HCT116 (cell line): Measurements from ENCODE around the gene FTCD. TPM values are rescaled to one million over a fixed set of nuclear protein-coding genes. Genes with fewer than 3 reads are reported as not detected.

Experiments used
- ATAC-seq: fragments of 200-7000 bp; cut with Tn5 transposase; 2 replicates; pipeline ENCODE4 v1.9.1; 2020; ENCODE audit warnings: mild to moderate bottlenecking, moderate library complexity
- BruUV-seq: library from RNA; stranded (reverse); fragments of 400-500 nt; replicated peaks from 2 replicates; lab custom pipeline; 2021; lab: Mats Ljungman, UMichigan
- CTCF ChIA-PET: fragments of 300-600 bp; sonication (Branson Sonifier 250); formaldehyde crosslinking; loops from one replicate; lab custom pipeline; 2021; ENCODE audit warnings: antibody characterized with exemption; lab: Charles Lee
- POLR2A ChIA-PET: fragments of 300-600, 350-600 bp; sonication (Branson Sonifier 250); formaldehyde crosslinking; loops from one replicate; lab custom pipeline; 2021; ENCODE audit warnings: antibody characterized with exemption; lab: Charles Lee
- RAD21 ChIA-PET, 2 experiments: fragments of 300-600 bp; sonication (Branson Sonifier 250); formaldehyde crosslinking; loops; one replicate each; lab custom pipeline; 2023; ENCODE audit warnings: low total read pairs in 2 of 2; ENCODE audit not compliant: uncharacterized antibody in 2 of 2, unreplicated experiment in 2 of 2, low non-redundant PET in 1 of 2; lab: Charles Lee
- DNase-seq: peaks from one replicate; pipeline ENCODE4 v3.0.0-alpha.2; 2010; ENCODE audit warnings: low read depth, low spot score
- H2AFZ ChIP-seq: fragments of 200-600 bp; shearing (Covaris generic), sonication (generic); 2 replicates; pipeline ENCODE4 v1.6.1; 2017; ENCODE audit warnings: low read depth, mixed run types, mixed read lengths, antibody characterized with exemption, low read length; ENCODE audit not compliant: poor library complexity, severe bottlenecking
- H3K27ac ChIP-seq: 2 replicates; pipeline ENCODE4 v1.5.1; 2012; ENCODE audit warnings: low read depth, low read length
- H3K27me3 ChIP-seq: fragments of 200-600 bp; sonication (generic); 2 replicates; pipeline ENCODE4 v1.6.1; 2016; ENCODE audit warnings: mixed run types, low read length, mixed read lengths; ENCODE audit not compliant: insufficient read depth
- H3K36me3 ChIP-seq, 2 experiments: fragments of 200-500 bp in 1 of 2; fragments of 200-600 bp in 1 of 2; sonication (Bioruptor generic) in 1 of 2; sonication (generic) in 1 of 2; 2 replicates each; pipeline versions ENCODE4 v1.5.1 to v1.6.1; 2014 to 2016; ENCODE audit warnings: low read length in 2 of 2, inconsistent platforms in 1 of 2, mixed read lengths in 1 of 2, mixed run types in 1 of 2; ENCODE audit not compliant: insufficient read depth in 2 of 2, control insufficient read depth in 1 of 2
- H3K4me1 ChIP-seq, 2 experiments: fragments of 200-600 bp in 1 of 2; sonication (generic) in 1 of 2; 2 replicates each; pipeline versions ENCODE4 v1.5.1 to v1.6.1; 2012 to 2017; ENCODE audit warnings: low read length in 2 of 2, inconsistent platforms in 1 of 2, mild to moderate bottlenecking in 1 of 2, mixed read lengths in 1 of 2, mixed run types in 1 of 2, moderate library complexity in 1 of 2; ENCODE audit not compliant: insufficient read depth in 2 of 2, control insufficient read depth in 1 of 2
- H3K4me2 ChIP-seq: fragments of 200-600 bp; sonication (generic); 2 replicates; pipeline ENCODE4 v1.6.1; 2017; ENCODE audit warnings: mixed run types, low read length, mixed read lengths
- H3K4me3 ChIP-seq, 2 experiments: fragments of 200-600 bp in 1 of 2; sonication (generic) in 1 of 2; replicated peaks in 1 of 2; 2 replicates each; pipeline ENCODE4 v1.5.1; 2011 to 2016; ENCODE audit warnings: low read length in 2 of 2, control low read depth in 1 of 2, low read depth in 1 of 2, mild to moderate bottlenecking in 1 of 2, mixed read lengths in 1 of 2, mixed run types in 1 of 2
- H3K79me2 ChIP-seq: fragments of 200-600 bp; sonication (generic); 2 replicates; pipeline ENCODE4 v1.6.1; 2017; ENCODE audit warnings: mild to moderate bottlenecking, mixed run types, low read length, moderate library complexity, mixed read lengths; ENCODE audit not compliant: insufficient read depth
- H3K9ac ChIP-seq: fragments of 200-600 bp; sonication (generic); 2 replicates; pipeline ENCODE4 v1.6.1; 2016; ENCODE audit warnings: low read length, mixed read lengths
- H3K9me2 ChIP-seq: fragments of 200-600 bp; sonication (generic), shearing (Covaris generic); 2 replicates; pipeline ENCODE4 v1.6.1; 2017; ENCODE audit warnings: mixed run types, mild to moderate bottlenecking, moderate library complexity; ENCODE audit not compliant: insufficient read depth
- H3K9me3 ChIP-seq, 2 experiments: fragments of 200-500 bp in 1 of 2; fragments of 200-600 bp in 1 of 2; sonication (Bioruptor generic) in 1 of 2; sonication (generic) in 1 of 2; 2 replicates each; pipeline ENCODE4 v1.6.1; 2014 to 2017; ENCODE audit warnings: low read length in 2 of 2, mixed read lengths in 2 of 2, inconsistent platforms in 1 of 2, low read depth in 1 of 2, mild to moderate bottlenecking in 1 of 2, mixed run types in 1 of 2, moderate library complexity in 1 of 2; ENCODE audit not compliant: control insufficient read depth in 1 of 2, insufficient read depth in 1 of 2
- H4K20me1 ChIP-seq: fragments of 200-600 bp; sonication (generic), shearing (Covaris generic); 2 replicates; pipeline ENCODE4 v1.6.1; 2017; ENCODE audit warnings: mixed run types, mild to moderate bottlenecking, moderate library complexity; ENCODE audit not compliant: insufficient read depth
- ATF3 ChIP-seq: IDR thresholded peaks from 2 replicates; pipeline ENCODE4 v1.6.1; 2012
- CBX3 ChIP-seq: IDR thresholded peaks from 2 replicates; pipeline ENCODE4 v1.6.1; 2012; ENCODE audit warnings: low read depth
- CEBPB ChIP-seq: IDR thresholded peaks from 2 replicates; pipeline ENCODE4 v1.6.1; 2012; ENCODE audit warnings: low read depth
- CTCF ChIP-seq, 3 experiments: fragments of 200-600 bp in 1 of 3; sonication (generic) in 1 of 3; IDR thresholded peaks in 2 of 3; conservative IDR thresholded peaks in 1 of 3; 2 replicates each; pipeline ENCODE4 v1.5.1; 2012 to 2017; ENCODE audit warnings: low read depth in 2 of 3, low read length in 2 of 3, antibody characterized with exemption in 1 of 3, borderline replicate concordance in 1 of 3, control low read depth in 1 of 3, mild to moderate bottlenecking in 1 of 3, mixed read lengths in 1 of 3, mixed run types in 1 of 3, moderate library complexity in 1 of 3; ENCODE audit not compliant: insufficient read depth in 1 of 3
- EGR1 ChIP-seq: IDR thresholded peaks from 2 replicates; pipeline ENCODE4 v1.6.1; 2012; ENCODE audit warnings: low read depth
- EZH2 ChIP-seq: fragments of 200-600 bp; sonication (generic); IDR thresholded peaks from 2 replicates; pipeline ENCODE4 v1.6.1; 2017; ENCODE audit warnings: antibody characterized with exemption, mixed run types
- RAD21 ChIP-seq: IDR thresholded peaks from 2 replicates; pipeline ENCODE4 v1.6.1; 2012; ENCODE audit warnings: low read depth, mild to moderate bottlenecking
- SP1 ChIP-seq: IDR thresholded peaks from 2 replicates; pipeline ENCODE4 v1.6.1; 2012; ENCODE audit warnings: low read depth
- SRF ChIP-seq: IDR thresholded peaks from 2 replicates; pipeline ENCODE4 v1.6.1; 2012; ENCODE audit warnings: low read depth
- TCF7L2 ChIP-seq: IDR thresholded peaks from 2 replicates; pipeline ENCODE4 v1.7.0; 2011; ENCODE audit warnings: borderline replicate concordance, inconsistent platforms; ENCODE audit not compliant: insufficient read depth, insufficient read length; ENCODE audit errors: extremely low read depth
- YY1 ChIP-seq: IDR thresholded peaks from 2 replicates; pipeline ENCODE4 v1.6.1; 2011; ENCODE audit warnings: low read length, low read depth, moderate library complexity, mild to moderate bottlenecking; ENCODE audit not compliant: insufficient replicate concordance; ENCODE audit errors: extremely low read depth
- ZBTB33 ChIP-seq: IDR thresholded peaks from 2 replicates; pipeline ENCODE4 v1.6.1; 2011; ENCODE audit warnings: mild to moderate bottlenecking, low read length, moderate library complexity; ENCODE audit not compliant: insufficient replicate concordance; ENCODE audit errors: extremely low read depth
- ZNF274 ChIP-seq: fragments of 200-500 bp; sonication (Bioruptor generic); IDR thresholded peaks from 2 replicates; pipeline ENCODE4 v1.6.1; 2014; ENCODE audit warnings: mild to moderate bottlenecking, low read depth, low read length, inconsistent platforms
- intact Hi-C: fragments of 100-400 bp; cut with micrococcal nuclease; formaldehyde crosslinking; loops from 2 replicates; pipeline ENCODE4 v1.10.0; 2022
- total RNA-seq: library from RNA; stranded (reverse); gene quantifications from one replicate; pipeline ENCODE4 v1.2.1, GENCODE V29; 2021; ENCODE audit not compliant: unreplicated experiment

The FTCD gene
- total RNA-seq, 1 experiment from 2014 or later, result 2.5 TPM

GRCh38 chr21:46100426-46100825 lies 55.0 kb downstream of the FTCD start:
- no peaks in the 10 kb centered on the region for H3K36me3 ChIP-seq
- H3K9ac ChIP-seq, result no peak overlapping the region
- no peaks in the 10 kb centered on the region for H3K9me2 ChIP-seq
- TF ChIP-seq ZNF274, result no peak
- TF ChIP-seq EGR1, result no peak
- ATAC-seq (no peak), DNase-seq (no peak)
- RAD21 ChIA-PET, result no interaction called here
- peaks cover 6 to 13% of the 10 kb centered on the region in 2 experiments; a peak in 3 of 4 replicates for H3K4me1 ChIP-seq
- H3K4me2 ChIP-seq, result no peak overlapping the region
- TSS peak; percentile 28 for BruUV-seq
- H2AFZ ChIP-seq, result no peak overlapping the region
- H3K9me3 ChIP-seq, result peaks cover 4 to 8% of the 10 kb centered on the region in 2 experiments; a peak in 3 of 4 replicates
- H3K79me2 ChIP-seq, result peaks cover 5% of the 10 kb centered on the region; the same call in 1 of the 2 replicates
- intact Hi-C loops, result loop anchor here (5.0 kb wide), 1 partner anchor 128 kb away; no protein-coding TSS in a partner anchor
- H3K27ac ChIP-seq, result no peak overlapping the region
- CTCF ChIA-PET, result no interaction called here
- no peaks in the 10 kb centered on the region for H3K27me3 ChIP-seq
- no peaks in the 10 kb centered on the region for H4K20me1 ChIP-seq
- no peak overlapping the region for H3K4me3 ChIP-seq
- POLR2A ChIA-PET, result no interaction called here

GRCh38 chr21:46100020-46100419 lies 55.4 kb downstream of the FTCD start:
- H3K36me3 ChIP-seq, result no peaks in the 10 kb centered on the region
- H3K4me2 ChIP-seq, result no peak overlapping the region
- RAD21 ChIA-PET, result no interaction called here
- ATAC-seq (no peak), DNase-seq (no peak)
- BruUV-seq, result no TSS peak
- H3K27ac ChIP-seq, result no peak overlapping the region
- peaks cover under 1 to 8% of the 10 kb centered on the region in 2 experiments; a peak in 3 of 4 replicates for H3K9me3 ChIP-seq
- intact Hi-C loops, result loop anchor here (5.0 kb wide), 1 partner anchor 128 kb away; no protein-coding TSS in a partner anchor
- H4K20me1 ChIP-seq, result no peaks in the 10 kb centered on the region
- CTCF ChIA-PET, result no interaction called here
- H3K4me1 ChIP-seq, result peaks cover 6 to 13% of the 10 kb centered on the region in 2 experiments; a peak in 3 of 4 replicates
- H3K27me3 ChIP-seq, result no peaks in the 10 kb centered on the region
- no peaks in the 10 kb centered on the region for H3K9me2 ChIP-seq
- peaks cover 5% of the 10 kb centered on the region; the same call in 1 of the 2 replicates for H3K79me2 ChIP-seq
- POLR2A ChIA-PET, result no interaction called here
- H3K9ac ChIP-seq, result no peak overlapping the region
- H3K4me3 ChIP-seq, result no peak overlapping the region
- no peak overlapping the region for H2AFZ ChIP-seq
- TF ChIP-seq CBX3, result no peak
- no peak for TF ChIP-seq YY1
- TF ChIP-seq CEBPB, result no peak
- TF ChIP-seq ZBTB33, result no peak
- TF ChIP-seq TCF7L2, result no peak
- no peak for TF ChIP-seq ZNF274
- TF ChIP-seq SRF, result no peak
- no peak for TF ChIP-seq RAD21
- no peak for TF ChIP-seq SP1
- no peak for TF ChIP-seq ATF3
- no peak for TF ChIP-seq CTCF (IDR thresholded peaks at IDR 0.05 in 2 of 3, conservative IDR thresholded peaks at IDR 0.05 in 1 of 3; ENCODE audit: borderline replicate concordance in 1 of 3, insufficient read depth in 1 of 3, low read depth in 2 of 3, low read length in 2 of 3)
- no peak for TF ChIP-seq EGR1
- no peak for TF ChIP-seq EZH2
